WERI-Rb-1 (cell line): Measurements from ENCODE around the gene SDC1.

Experiments
- DNase-seq: peaks from one replicate; pipeline ENCODE4 v3.0.0-alpha.2; 2020
- H3K27ac ChIP-seq: fragments of 250-450 bp; sonication (Bioruptor Pico); 2 replicates; pipeline ENCODE4 v1.5.1; 2020; ENCODE audit warnings: mild to moderate bottlenecking, moderate library complexity
- H3K27me3 ChIP-seq: fragments of 250-450 bp; sonication (Bioruptor Pico); 2 replicates; pipeline ENCODE4 v1.5.1; 2021; ENCODE audit warnings: mild to moderate bottlenecking, low read depth, moderate library complexity; ENCODE audit not compliant: insufficient read depth, severe bottlenecking
- H3K36me3 ChIP-seq: fragments of 250-450 bp; sonication (Bioruptor Pico); 2 replicates; pipeline ENCODE4 v1.5.1; 2020; ENCODE audit warnings: mild to moderate bottlenecking, moderate library complexity
- H3K4me3 ChIP-seq: 2 replicates; pipeline ENCODE4 v1.5.1; 2011; ENCODE audit warnings: low read depth, mild to moderate bottlenecking, control low read depth, low read length
- H3K9me3 ChIP-seq: fragments of 250-450 bp; sonication (Bioruptor Pico); 2 replicates; pipeline ENCODE4 v1.5.1; 2021; ENCODE audit warnings: mild to moderate bottlenecking, moderate library complexity; ENCODE audit not compliant: severe bottlenecking
- TF ChIP-seq, protein P1 (sequence below): IDR thresholded peaks from 2 replicates; pipeline ENCODE4 v1.5.1; 2011; ENCODE audit warnings: low read depth, mild to moderate bottlenecking, control low read depth, inconsistent platforms, low read length

SDC1 gene

DNA sequence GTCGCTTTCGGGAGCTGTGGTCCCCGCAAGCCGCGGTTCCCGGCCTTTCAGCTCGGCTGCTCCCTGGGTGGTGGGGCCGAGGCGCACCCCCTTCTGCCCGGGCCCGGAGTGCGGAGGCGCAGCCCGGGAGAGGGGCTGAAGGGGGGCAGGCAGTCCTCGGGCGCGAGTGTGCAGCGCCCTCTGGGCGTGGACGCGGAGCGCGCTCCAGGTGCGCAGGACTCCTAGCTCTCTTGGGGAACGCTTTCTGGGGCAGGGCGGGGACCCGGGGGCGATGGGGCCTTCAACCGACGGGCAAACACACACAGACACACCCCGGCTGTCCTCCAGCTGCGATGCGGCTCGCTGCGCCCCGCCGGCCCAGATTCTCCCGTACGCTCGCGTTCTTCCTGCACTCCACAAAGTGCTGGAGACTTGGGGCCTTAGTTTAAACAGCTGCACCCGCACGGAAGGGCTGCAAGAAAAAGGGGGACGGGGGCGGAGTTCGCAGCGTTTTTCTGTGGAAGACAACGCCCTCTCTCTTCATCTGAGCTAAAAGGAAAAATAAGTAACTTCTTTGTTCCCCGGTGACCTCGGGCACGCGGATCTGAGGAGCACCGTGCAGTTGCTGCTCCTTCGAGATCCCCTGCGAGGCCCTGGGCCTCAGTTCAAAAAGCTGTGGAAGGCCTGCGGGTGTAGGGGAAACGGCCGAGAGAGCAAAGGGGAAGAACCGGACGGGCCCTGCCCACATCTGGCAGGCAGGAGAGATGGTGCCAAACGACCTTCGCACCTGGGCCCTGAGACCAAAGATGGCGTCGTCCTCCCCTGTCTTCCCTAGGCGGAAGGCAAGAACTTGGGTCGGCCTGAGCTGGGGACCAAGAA is 593 bp upstream of the SDC1 start:
- H3K9me3 ChIP-seq, result no peaks in the 10 kb centered on the region
- H3K36me3 ChIP-seq, result peaks cover 3% of the 10 kb centered on the region; the same call in 1 of the 2 replicates
- TF ChIP-seq, protein P1, sequence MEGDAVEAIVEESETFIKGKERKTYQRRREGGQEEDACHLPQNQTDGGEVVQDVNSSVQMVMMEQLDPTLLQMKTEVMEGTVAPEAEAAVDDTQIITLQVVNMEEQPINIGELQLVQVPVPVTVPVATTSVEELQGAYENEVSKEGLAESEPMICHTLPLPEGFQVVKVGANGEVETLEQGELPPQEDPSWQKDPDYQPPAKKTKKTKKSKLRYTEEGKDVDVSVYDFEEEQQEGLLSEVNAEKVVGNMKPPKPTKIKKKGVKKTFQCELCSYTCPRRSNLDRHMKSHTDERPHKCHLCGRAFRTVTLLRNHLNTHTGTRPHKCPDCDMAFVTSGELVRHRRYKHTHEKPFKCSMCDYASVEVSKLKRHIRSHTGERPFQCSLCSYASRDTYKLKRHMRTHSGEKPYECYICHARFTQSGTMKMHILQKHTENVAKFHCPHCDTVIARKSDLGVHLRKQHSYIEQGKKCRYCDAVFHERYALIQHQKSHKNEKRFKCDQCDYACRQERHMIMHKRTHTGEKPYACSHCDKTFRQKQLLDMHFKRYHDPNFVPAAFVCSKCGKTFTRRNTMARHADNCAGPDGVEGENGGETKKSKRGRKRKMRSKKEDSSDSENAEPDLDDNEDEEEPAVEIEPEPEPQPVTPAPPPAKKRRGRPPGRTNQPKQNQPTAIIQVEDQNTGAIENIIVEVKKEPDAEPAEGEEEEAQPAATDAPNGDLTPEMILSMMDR, result peak; percentile 96
- H3K27me3 ChIP-seq, result peaks cover 2% of the 10 kb centered on the region
- H3K4me3 ChIP-seq, result peak overlapping the region; percentile 81
- H3K27ac ChIP-seq, result peak overlapping the region; percentile 73
- DNase-seq, result peak; percentile 93

GRCh38 chr2:20224164-20224715 is 690 bp downstream of the SDC1 start:
- DNase-seq, result peak; percentile 25
- TF ChIP-seq, protein P1, result no peak
- H3K4me3 ChIP-seq, result peak overlapping the region; percentile 81
- peaks cover 3% of the 10 kb centered on the region; the same call in 1 of the 2 replicates for H3K36me3 ChIP-seq
- peaks cover 2% of the 10 kb centered on the region for H3K27me3 ChIP-seq
- no peaks in the 10 kb centered on the region for H3K9me3 ChIP-seq
- peak overlapping the region; percentile 73 for H3K27ac ChIP-seq

- H3K36me3 ChIP-seq, result peaks cover 3% of the 10 kb centered on the region; the same call in 1 of the 2 replicates
- peaks cover 2% of the 10 kb centered on the region for H3K27me3 ChIP-seq
- H3K4me3 ChIP-seq, result peak overlapping the region; percentile 81
- TF ChIP-seq, protein P1, result peak; percentile 15; the same call in 1 of the 2 replicates
- H3K27ac ChIP-seq, result peak overlapping the region; percentile 73
- no peaks in the 10 kb centered on the region for H3K9me3 ChIP-seq
- DNase-seq, result peak; percentile 68
Observed at GRCh38 chr2:20223407-20224163, 1.3 kb downstream of the SDC1 start.

- H3K36me3 ChIP-seq, result peaks cover 8% of the 10 kb centered on the region; the same call in 1 of the 2 replicates
- TF ChIP-seq, protein P1, result no peak
- peaks cover 2% of the 10 kb centered on the region for H3K27me3 ChIP-seq
- H3K27ac ChIP-seq, result no peak overlapping the region
- H3K4me3 ChIP-seq, result peak overlapping the region; percentile 81
- peak; percentile 24 for DNase-seq
- no peaks in the 10 kb centered on the region for H3K9me3 ChIP-seq
Observed at GRCh38 chr2:20222769-20223406, 2.0 kb downstream of the SDC1 start.

DNA sequence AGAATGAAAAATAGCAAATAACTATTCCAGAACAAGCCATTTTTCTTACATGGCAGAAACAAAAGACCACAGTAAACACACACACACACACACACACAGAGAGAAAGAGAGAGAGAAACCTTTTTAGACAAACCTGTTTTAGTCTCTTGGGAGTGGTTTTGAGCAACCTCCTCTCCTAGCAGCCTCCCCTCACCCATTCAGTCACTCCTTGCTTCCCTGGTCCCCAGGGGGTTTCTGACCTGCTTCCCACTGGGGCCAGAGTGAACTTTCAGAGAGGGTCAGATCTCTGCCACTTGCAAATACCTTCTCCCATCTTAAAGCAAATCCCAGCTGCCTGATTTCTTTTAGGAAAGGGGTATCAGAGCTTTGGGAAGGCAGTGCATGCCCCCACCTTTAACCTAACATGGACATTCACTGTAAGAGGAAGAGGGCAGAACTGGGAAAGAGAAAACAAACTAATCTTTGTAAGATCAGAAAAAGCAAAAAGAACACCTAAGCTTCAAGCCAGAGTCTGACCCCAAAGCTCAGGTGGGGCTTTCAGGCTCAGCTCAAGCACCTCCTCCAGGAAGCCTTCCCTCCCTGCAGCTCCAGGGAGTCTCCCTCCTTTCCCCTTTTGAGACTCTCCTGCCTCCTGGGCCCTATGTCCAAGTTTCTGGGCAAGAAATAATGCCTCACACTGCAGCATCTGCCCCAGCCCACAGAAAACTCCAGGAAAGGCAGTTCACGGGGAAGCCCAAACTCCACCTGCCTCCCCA is 2.7 kb downstream of the SDC1 start:
- Histone ChIP-seq H3K9me3 (no peaks in the 10 kb centered on the region), H3K27ac (no peak overlapping the region), H3K4me3 (no peak overlapping the region), H3K27me3 (peaks cover 2% of the 10 kb centered on the region), H3K36me3 (peaks cover 8% of the 10 kb centered on the region; the same call in 1 of the 2 replicates)
- TF ChIP-seq, protein P1, result no peak
- no peak for DNase-seq
